Neural cell (in vitro differentiated cells): Measurements from ENCODE around the gene LRRFIP2. TPM values are rescaled to one million over a fixed set of nuclear protein-coding genes. Genes with fewer than 3 reads are reported as not detected.

ENCODE experiments used
- H2AFZ ChIP-seq: fragments of 200-600, 300-800 bp; sonication (generic), shearing (Covaris generic); 2 replicates; pipeline ENCODE4 v1.6.0; 2014; ENCODE audit warnings: low read depth, mild to moderate bottlenecking, antibody characterized with exemption, low read length, moderate library complexity
- H3F3A ChIP-seq: fragments of 200-600 bp; shearing (Covaris generic); 2 replicates; pipeline ENCODE4 v1.6.1; 2016; ENCODE audit warnings: mild to moderate bottlenecking, moderate library complexity, mixed read lengths, antibody characterized with exemption, low read length; ENCODE audit not compliant: insufficient read depth, poor library complexity, severe bottlenecking
- H3K27ac ChIP-seq: fragments of 200-600, 300-800 bp; sonication (generic), shearing (Covaris generic); 2 replicates; pipeline ENCODE4 v1.5.1; 2014; ENCODE audit warnings: mild to moderate bottlenecking, low read length, moderate library complexity
- H3K27me3 ChIP-seq: fragments of 300-800, 200-600 bp; sonication (generic), shearing (Covaris generic); 2 replicates; pipeline ENCODE4 v1.6.0; 2014; ENCODE audit warnings: mild to moderate bottlenecking, low read depth, low read length, moderate library complexity; ENCODE audit not compliant: insufficient read depth
- H3K36me3 ChIP-seq: fragments of 300-800, 200-600 bp; sonication (generic), shearing (Covaris generic); 2 replicates; pipeline ENCODE4 v1.5.1; 2014; ENCODE audit warnings: mild to moderate bottlenecking, antibody characterized with exemption, low read length, moderate library complexity; ENCODE audit not compliant: insufficient read depth
- H3K4me2 ChIP-seq: fragments of 300-800, 200-600 bp; sonication (generic), shearing (Covaris generic); 2 replicates; pipeline ENCODE4 v1.6.0; 2014; ENCODE audit warnings: mild to moderate bottlenecking, low read length
- H3K4me3 ChIP-seq: fragments of 300-800, 200-600 bp; sonication (generic), shearing (Covaris generic); 2 replicates; pipeline ENCODE4 v1.5.1; 2014; ENCODE audit warnings: mild to moderate bottlenecking, low read length, moderate library complexity
- H3K79me2 ChIP-seq: fragments of 200-600 bp; shearing (Covaris generic); replicated peaks from 2 replicates; pipeline ENCODE4 v1.6.0; 2014; ENCODE audit warnings: mild to moderate bottlenecking, low read length, moderate library complexity; ENCODE audit not compliant: insufficient read depth
- H3K9ac ChIP-seq: fragments of 300-800, 200-600 bp; sonication (generic), shearing (Covaris generic); 2 replicates; pipeline ENCODE4 v1.6.1; 2016; ENCODE audit warnings: mild to moderate bottlenecking, low read length, mixed read lengths
- H3K9me2 ChIP-seq: fragments of 200-600 bp; shearing (Covaris generic); 2 replicates; pipeline ENCODE4 v1.6.1; 2016; ENCODE audit warnings: mild to moderate bottlenecking, low read length, mixed read lengths; ENCODE audit not compliant: insufficient read depth
- H3K9me3 ChIP-seq: fragments of 200-600, 300-800 bp; sonication (generic), shearing (Covaris generic); 2 replicates; pipeline ENCODE4 v1.6.1; 2016; ENCODE audit warnings: mild to moderate bottlenecking, mixed run types, low read length, moderate library complexity, mixed read lengths
- H4K20me1 ChIP-seq: fragments of 200-600 bp; shearing (Covaris generic); 2 replicates; pipeline ENCODE4 v1.6.1; 2016; ENCODE audit warnings: mild to moderate bottlenecking, mixed run types; ENCODE audit not compliant: insufficient read depth
- EP300 ChIP-seq: fragments of 450-650 bp; conservative IDR thresholded peaks from 2 replicates; pipeline ENCODE4 v1.6.1; 2014; ENCODE audit warnings: antibody characterized with exemption, mild to moderate bottlenecking, moderate library complexity; ENCODE audit not compliant: poor library complexity, severe bottlenecking
- EZH2 ChIP-seq: fragments of 200-600, 300-800 bp; shearing (Covaris generic), sonication (generic); IDR thresholded peaks from 2 replicates; pipeline ENCODE4 v1.6.1; 2014; ENCODE audit warnings: antibody characterized with exemption, low read length, borderline replicate concordance, mild to moderate bottlenecking; ENCODE audit not compliant: insufficient read depth, poor library complexity, severe bottlenecking
- MXI1 ChIP-seq: fragments of 450-650 bp; conservative IDR thresholded peaks from 2 replicates; pipeline ENCODE4 v1.6.1; 2014; ENCODE audit warnings: antibody characterized with exemption, mild to moderate bottlenecking; ENCODE audit not compliant: poor library complexity, severe bottlenecking
- POLR2AphosphoS5 ChIP-seq: IDR thresholded peaks from 2 replicates; pipeline ENCODE4 v1.6.1; 2012
- RAD21 ChIP-seq: fragments of 450-650 bp; conservative IDR thresholded peaks from 2 replicates; pipeline ENCODE4 v1.6.1; 2014; ENCODE audit warnings: antibody characterized with exemption, mild to moderate bottlenecking, moderate library complexity
- SMC3 ChIP-seq: fragments of 450-650 bp; conservative IDR thresholded peaks from 2 replicates; pipeline ENCODE4 v1.6.1; 2014; ENCODE audit warnings: antibody characterized with exemption, mild to moderate bottlenecking, moderate library complexity; ENCODE audit not compliant: poor library complexity
- TAF1 ChIP-seq: IDR thresholded peaks from 2 replicates; pipeline ENCODE4 v1.6.1; 2012; ENCODE audit warnings: low read depth
- polyA plus RNA-seq: library from polyadenylated mRNA; depleted of rRNA; stranded (reverse); fragments of >200 nt; gene quantifications from 2 replicates; pipeline ENCODE4 v1.2.3, GENCODE V29; 2014
- TF ChIP-seq, protein P1 (sequence below): fragments of 450-650 bp; IDR thresholded peaks from 2 replicates; pipeline ENCODE4 v1.5.1; 2014; ENCODE audit warnings: antibody characterized with exemption, mild to moderate bottlenecking, moderate library complexity; ENCODE audit not compliant: poor library complexity, severe bottlenecking
- TF ChIP-seq, protein P2 (sequence below): IDR thresholded peaks from 2 replicates; pipeline ENCODE4 v1.6.1; 2012; ENCODE audit warnings: borderline replicate concordance

The LRRFIP2 gene
- polyA plus RNA-seq, 1 donor from 2014 or later, result 143 TPM

DNA sequence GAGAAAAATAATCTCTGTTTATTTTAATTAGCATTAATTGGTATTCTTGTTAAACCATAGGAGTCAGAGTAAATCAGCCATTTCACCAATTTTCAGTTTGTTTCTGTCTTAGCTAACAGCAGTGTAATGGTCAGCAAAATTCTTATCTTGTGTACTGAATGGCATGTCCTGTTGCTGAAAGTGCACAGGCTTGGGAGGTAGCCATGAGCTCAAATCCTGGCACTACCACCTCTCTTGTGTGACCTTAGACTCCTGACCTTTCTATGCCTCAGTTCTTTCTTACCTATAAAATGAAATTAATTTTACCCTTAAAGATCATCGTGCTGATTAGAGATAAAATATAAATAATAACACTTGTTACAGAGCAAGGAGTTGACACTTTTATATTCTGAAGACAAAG is 145.3 kb downstream of the LRRFIP2 start:
- no peaks in the 10 kb centered on the region for H3F3A ChIP-seq
- H2AFZ ChIP-seq, result no peak overlapping the region
- H3K9ac ChIP-seq, result no peak overlapping the region
- H3K36me3 ChIP-seq, result peaks cover 14% of the 10 kb centered on the region
- TF ChIP-seq MXI1, result no peak
- no peak for TF ChIP-seq EZH2
- TF ChIP-seq, protein P1, sequence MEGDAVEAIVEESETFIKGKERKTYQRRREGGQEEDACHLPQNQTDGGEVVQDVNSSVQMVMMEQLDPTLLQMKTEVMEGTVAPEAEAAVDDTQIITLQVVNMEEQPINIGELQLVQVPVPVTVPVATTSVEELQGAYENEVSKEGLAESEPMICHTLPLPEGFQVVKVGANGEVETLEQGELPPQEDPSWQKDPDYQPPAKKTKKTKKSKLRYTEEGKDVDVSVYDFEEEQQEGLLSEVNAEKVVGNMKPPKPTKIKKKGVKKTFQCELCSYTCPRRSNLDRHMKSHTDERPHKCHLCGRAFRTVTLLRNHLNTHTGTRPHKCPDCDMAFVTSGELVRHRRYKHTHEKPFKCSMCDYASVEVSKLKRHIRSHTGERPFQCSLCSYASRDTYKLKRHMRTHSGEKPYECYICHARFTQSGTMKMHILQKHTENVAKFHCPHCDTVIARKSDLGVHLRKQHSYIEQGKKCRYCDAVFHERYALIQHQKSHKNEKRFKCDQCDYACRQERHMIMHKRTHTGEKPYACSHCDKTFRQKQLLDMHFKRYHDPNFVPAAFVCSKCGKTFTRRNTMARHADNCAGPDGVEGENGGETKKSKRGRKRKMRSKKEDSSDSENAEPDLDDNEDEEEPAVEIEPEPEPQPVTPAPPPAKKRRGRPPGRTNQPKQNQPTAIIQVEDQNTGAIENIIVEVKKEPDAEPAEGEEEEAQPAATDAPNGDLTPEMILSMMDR, result no peak
- no peak for TF ChIP-seq POLR2AphosphoS5
- TF ChIP-seq SMC3, result no peak
- TF ChIP-seq, protein P2, sequence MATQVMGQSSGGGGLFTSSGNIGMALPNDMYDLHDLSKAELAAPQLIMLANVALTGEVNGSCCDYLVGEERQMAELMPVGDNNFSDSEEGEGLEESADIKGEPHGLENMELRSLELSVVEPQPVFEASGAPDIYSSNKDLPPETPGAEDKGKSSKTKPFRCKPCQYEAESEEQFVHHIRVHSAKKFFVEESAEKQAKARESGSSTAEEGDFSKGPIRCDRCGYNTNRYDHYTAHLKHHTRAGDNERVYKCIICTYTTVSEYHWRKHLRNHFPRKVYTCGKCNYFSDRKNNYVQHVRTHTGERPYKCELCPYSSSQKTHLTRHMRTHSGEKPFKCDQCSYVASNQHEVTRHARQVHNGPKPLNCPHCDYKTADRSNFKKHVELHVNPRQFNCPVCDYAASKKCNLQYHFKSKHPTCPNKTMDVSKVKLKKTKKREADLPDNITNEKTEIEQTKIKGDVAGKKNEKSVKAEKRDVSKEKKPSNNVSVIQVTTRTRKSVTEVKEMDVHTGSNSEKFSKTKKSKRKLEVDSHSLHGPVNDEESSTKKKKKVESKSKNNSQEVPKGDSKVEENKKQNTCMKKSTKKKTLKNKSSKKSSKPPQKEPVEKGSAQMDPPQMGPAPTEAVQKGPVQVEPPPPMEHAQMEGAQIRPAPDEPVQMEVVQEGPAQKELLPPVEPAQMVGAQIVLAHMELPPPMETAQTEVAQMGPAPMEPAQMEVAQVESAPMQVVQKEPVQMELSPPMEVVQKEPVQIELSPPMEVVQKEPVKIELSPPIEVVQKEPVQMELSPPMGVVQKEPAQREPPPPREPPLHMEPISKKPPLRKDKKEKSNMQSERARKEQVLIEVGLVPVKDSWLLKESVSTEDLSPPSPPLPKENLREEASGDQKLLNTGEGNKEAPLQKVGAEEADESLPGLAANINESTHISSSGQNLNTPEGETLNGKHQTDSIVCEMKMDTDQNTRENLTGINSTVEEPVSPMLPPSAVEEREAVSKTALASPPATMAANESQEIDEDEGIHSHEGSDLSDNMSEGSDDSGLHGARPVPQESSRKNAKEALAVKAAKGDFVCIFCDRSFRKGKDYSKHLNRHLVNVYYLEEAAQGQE, result no peak
- no peak for TF ChIP-seq EP300
- TF ChIP-seq TAF1, result no peak
- TF ChIP-seq RAD21, result no peak
- H3K27ac ChIP-seq, result no peak overlapping the region
- no peaks in the 10 kb centered on the region for H3K27me3 ChIP-seq
- no peaks in the 10 kb centered on the region for H4K20me1 ChIP-seq
- no peaks in the 10 kb centered on the region for H3K9me3 ChIP-seq
- H3K4me3 ChIP-seq, result no peak overlapping the region
- H3K9me2 ChIP-seq, result no peaks in the 10 kb centered on the region
- no peak overlapping the region for H3K4me2 ChIP-seq
- no peaks in the 10 kb centered on the region for H3K79me2 ChIP-seq

DNA sequence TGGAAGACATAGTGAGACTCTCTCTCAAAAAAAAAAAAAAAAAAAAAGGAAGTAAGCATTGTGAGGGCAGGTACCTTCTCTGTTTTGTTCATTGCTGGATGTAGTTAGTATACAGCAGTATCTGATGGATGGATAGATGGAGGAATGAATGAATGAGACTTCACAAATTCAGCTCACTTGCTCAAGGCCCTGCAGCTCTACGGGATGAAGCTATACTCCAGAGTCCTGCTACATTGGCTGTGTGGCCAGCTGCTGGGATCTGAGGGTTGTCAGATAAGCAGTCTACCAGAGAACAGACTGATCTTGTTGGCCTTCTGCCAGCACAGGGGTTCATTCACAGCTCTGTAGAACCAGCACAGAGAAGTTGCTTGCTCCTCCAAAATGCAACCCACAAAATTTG is 146.1 kb downstream of the LRRFIP2 start:
- H4K20me1 ChIP-seq, result no peaks in the 10 kb centered on the region

More for the DNA sequence above, 146.1 kb downstream of the LRRFIP2 start:
- no peak for TF ChIP-seq EP300
- no peak for TF ChIP-seq SMC3
- no peak for TF ChIP-seq RAD21
- TF ChIP-seq, protein P2, result no peak
- no peak for TF ChIP-seq MXI1
- TF ChIP-seq POLR2AphosphoS5, result no peak
- TF ChIP-seq, protein P1, result no peak
- no peak for TF ChIP-seq EZH2
- TF ChIP-seq TAF1, result no peak
- no peaks in the 10 kb centered on the region for H3K9me3 ChIP-seq
- no peak overlapping the region for H3K9ac ChIP-seq
- peaks cover 18% of the 10 kb centered on the region for H3K36me3 ChIP-seq
- H3K27ac ChIP-seq, result no peak overlapping the region
- H2AFZ ChIP-seq, result no peak overlapping the region
- H3K27me3 ChIP-seq, result no peaks in the 10 kb centered on the region
- H3K4me3 ChIP-seq, result no peak overlapping the region
- no peaks in the 10 kb centered on the region for H3F3A ChIP-seq
- H3K79me2 ChIP-seq, result no peaks in the 10 kb centered on the region
- H3K4me2 ChIP-seq, result no peak overlapping the region
- H3K9me2 ChIP-seq, result no peaks in the 10 kb centered on the region
